Astrocyte (in vitro differentiated cells and primary cell): ENCODE data around the gene ZCCHC24. TPM values are rescaled to one million over a fixed set of nuclear protein-coding genes. Genes with fewer than 3 reads are reported as not detected.

Experiments used
- DNase-seq: peaks from one replicate; pipeline ENCODE4 v3.0.0-alpha.2; 2010; ENCODE audit warnings: low read depth
- FAIRE-seq: peaks from 2 replicates; lab custom pipeline; 2011; peaks lifted over from hg19 to GRCh38; lab: Jason Lieb, UNC
- H2AFZ ChIP-seq: 2 replicates; pipeline ENCODE4 v1.6.0; 2012; ENCODE audit warnings: low read depth, low read length, inconsistent platforms
- H3K27ac ChIP-seq: 2 replicates; pipeline ENCODE4 v1.5.1; 2011; ENCODE audit warnings: low read depth, low read length, inconsistent platforms
- H3K27me3 ChIP-seq: 2 replicates; pipeline ENCODE4 v1.6.0; 2011; ENCODE audit warnings: low read length, inconsistent platforms; ENCODE audit not compliant: insufficient read depth
- H3K36me3 ChIP-seq: 2 replicates; pipeline ENCODE4 v1.5.1; 2011; ENCODE audit warnings: low read length, inconsistent platforms; ENCODE audit not compliant: insufficient read depth
- H3K4me1 ChIP-seq: 2 replicates; pipeline ENCODE4 v1.5.1; 2011; ENCODE audit warnings: low read length, inconsistent platforms; ENCODE audit not compliant: insufficient read depth
- H3K4me2 ChIP-seq: 2 replicates; pipeline ENCODE4 v1.6.0; 2012; ENCODE audit warnings: low read length, inconsistent platforms
- H3K4me3 ChIP-seq: 2 replicates; pipeline ENCODE4 v1.5.1; 2011; ENCODE audit warnings: low read depth, mild to moderate bottlenecking, low read length, inconsistent platforms; ENCODE audit not compliant: insufficient read depth
- H3K79me2 ChIP-seq: 2 replicates; pipeline ENCODE4 v1.6.0; 2012; ENCODE audit warnings: mild to moderate bottlenecking, low read length, inconsistent platforms; ENCODE audit not compliant: insufficient read depth
- H3K9ac ChIP-seq: 2 replicates; pipeline ENCODE4 v1.6.0; 2012; ENCODE audit warnings: mild to moderate bottlenecking, low read length, inconsistent platforms
- H3K9me3 ChIP-seq: 2 replicates; pipeline ENCODE4 v1.5.1; 2012; ENCODE audit warnings: low read depth, mild to moderate bottlenecking, low read length, inconsistent platforms; ENCODE audit not compliant: insufficient read depth
- H4K20me1 ChIP-seq: 2 replicates; pipeline ENCODE4 v1.6.0; 2012; ENCODE audit warnings: low read length, inconsistent platforms; ENCODE audit not compliant: insufficient read depth
- H3K27ac Mint-ChIP-seq: one replicate; pipeline ENCODE4 v1.8.0; 2021; ENCODE audit warnings: mild to moderate bottlenecking, mixed read lengths; ENCODE audit not compliant: unreplicated experiment
- H3K27me3 Mint-ChIP-seq: one replicate; pipeline ENCODE4 v1.8.0; 2021; ENCODE audit warnings: low read depth, mixed read lengths; ENCODE audit not compliant: unreplicated experiment
- H3K36me3 Mint-ChIP-seq: one replicate; pipeline ENCODE4 v1.8.0; 2021; ENCODE audit warnings: low read depth, mixed read lengths; ENCODE audit not compliant: unreplicated experiment
- H3K4me1 Mint-ChIP-seq: one replicate; pipeline ENCODE4 v1.8.0; 2021; ENCODE audit warnings: low read depth, mixed read lengths; ENCODE audit not compliant: unreplicated experiment
- H3K4me3 Mint-ChIP-seq: one replicate; pipeline ENCODE4 v1.8.0; 2021; ENCODE audit warnings: mild to moderate bottlenecking, moderate library complexity, mixed read lengths; ENCODE audit not compliant: unreplicated experiment
- H3K9me3 Mint-ChIP-seq: one replicate; pipeline ENCODE4 v1.8.0; 2021; ENCODE audit warnings: mild to moderate bottlenecking, mixed read lengths; ENCODE audit not compliant: unreplicated experiment
- EZH2 ChIP-seq: IDR thresholded peaks from 2 replicates; pipeline ENCODE4 v1.6.1; 2012; ENCODE audit warnings: mild to moderate bottlenecking, low read length, inconsistent platforms; ENCODE audit not compliant: insufficient read depth
- total RNA-seq: library from RNA; stranded (reverse); gene quantifications from 2 replicates; pipeline ENCODE4 v1.2.1, GENCODE V29; 2021
- TF ChIP-seq, protein P1 (sequence below): IDR thresholded peaks from 2 replicates; pipeline ENCODE4 v1.5.1; 2011; ENCODE audit warnings: low read depth, mild to moderate bottlenecking, inconsistent platforms, low read length, moderate library complexity; ENCODE audit not compliant: insufficient read depth

Gene ZCCHC24
- total RNA-seq, 1 donor from 2014 or later = 21.4 TPM

DNA sequence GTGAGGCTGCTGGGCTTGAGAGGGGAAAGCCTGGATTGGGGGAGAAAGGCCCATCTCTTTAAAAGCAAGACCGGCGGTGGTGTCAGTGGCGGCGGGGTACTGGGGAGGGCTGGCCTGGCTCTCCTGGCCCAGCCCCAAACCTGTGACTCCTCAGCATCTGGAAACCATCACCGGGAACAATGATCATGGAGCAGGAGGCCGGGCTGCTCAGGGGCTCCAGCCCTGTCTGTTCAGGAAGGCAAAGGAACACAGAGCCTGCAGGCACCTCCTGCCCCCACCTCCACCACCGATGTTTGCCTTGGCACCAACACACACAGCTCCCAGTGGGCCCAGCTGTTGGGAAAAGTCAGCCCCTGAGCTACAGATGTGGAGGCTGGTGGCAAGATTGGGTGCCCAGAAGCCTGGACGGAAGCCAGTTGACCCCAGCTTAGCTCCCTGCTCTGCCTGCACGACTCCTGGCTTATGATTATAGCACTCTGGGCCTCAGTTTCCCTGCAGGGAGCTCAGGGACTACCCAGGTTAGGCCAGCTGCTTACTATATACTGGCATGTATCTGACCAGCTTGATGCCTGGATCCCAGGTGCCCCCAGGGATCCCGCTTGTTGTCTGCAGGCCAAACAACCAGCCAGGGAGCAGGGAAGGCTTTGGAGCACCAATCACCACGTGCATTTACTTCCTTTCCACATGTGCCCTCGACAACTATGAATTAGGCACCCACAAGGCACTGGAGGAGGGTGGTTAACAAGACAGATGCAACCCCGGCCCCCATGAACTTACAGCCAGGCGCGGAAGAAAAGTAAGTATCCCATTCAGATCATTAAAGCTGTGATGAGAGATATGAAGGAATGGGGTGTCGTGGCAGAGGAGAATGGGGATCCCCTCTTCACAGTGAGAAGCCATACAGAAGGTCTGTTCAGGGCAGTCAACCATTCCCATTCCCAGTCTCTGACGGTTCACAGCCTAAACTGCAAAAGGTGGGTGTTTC lies 37.3 kb downstream of the ZCCHC24 start:
- Histone ChIP-seq H4K20me1 (peaks cover 51% of the 10 kb centered on the region), H3K36me3 (peaks cover 4% of the 10 kb centered on the region), H3K9ac (no peak overlapping the region), H3K79me2 (peaks cover 21% of the 10 kb centered on the region), H3K9me3 (no peaks in the 10 kb centered on the region), H3K27me3 (no peaks in the 10 kb centered on the region), H3K27ac (no peak overlapping the region), H3K4me3 (no peak overlapping the region), H2AFZ (no peak overlapping the region), H3K4me1 (peaks cover 33% of the 10 kb centered on the region), H3K4me2 (peak overlapping the region; percentile 17)
- Mint-ChIP-seq H3K9me3 (no peaks in the 10 kb centered on the region), H3K27ac (no peak overlapping the region), H3K27me3 (peaks cover 9% of the 10 kb centered on the region), H3K4me1 (peaks cover 35% of the 10 kb centered on the region), H3K4me3 (no peak overlapping the region), H3K36me3 (peaks cover 16% of the 10 kb centered on the region)
- TF ChIP-seq, protein P1, sequence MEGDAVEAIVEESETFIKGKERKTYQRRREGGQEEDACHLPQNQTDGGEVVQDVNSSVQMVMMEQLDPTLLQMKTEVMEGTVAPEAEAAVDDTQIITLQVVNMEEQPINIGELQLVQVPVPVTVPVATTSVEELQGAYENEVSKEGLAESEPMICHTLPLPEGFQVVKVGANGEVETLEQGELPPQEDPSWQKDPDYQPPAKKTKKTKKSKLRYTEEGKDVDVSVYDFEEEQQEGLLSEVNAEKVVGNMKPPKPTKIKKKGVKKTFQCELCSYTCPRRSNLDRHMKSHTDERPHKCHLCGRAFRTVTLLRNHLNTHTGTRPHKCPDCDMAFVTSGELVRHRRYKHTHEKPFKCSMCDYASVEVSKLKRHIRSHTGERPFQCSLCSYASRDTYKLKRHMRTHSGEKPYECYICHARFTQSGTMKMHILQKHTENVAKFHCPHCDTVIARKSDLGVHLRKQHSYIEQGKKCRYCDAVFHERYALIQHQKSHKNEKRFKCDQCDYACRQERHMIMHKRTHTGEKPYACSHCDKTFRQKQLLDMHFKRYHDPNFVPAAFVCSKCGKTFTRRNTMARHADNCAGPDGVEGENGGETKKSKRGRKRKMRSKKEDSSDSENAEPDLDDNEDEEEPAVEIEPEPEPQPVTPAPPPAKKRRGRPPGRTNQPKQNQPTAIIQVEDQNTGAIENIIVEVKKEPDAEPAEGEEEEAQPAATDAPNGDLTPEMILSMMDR = no peak
- no peak for TF ChIP-seq EZH2
- FAIRE-seq = no peak
- peak; percentile 44 for DNase-seq

DNA sequence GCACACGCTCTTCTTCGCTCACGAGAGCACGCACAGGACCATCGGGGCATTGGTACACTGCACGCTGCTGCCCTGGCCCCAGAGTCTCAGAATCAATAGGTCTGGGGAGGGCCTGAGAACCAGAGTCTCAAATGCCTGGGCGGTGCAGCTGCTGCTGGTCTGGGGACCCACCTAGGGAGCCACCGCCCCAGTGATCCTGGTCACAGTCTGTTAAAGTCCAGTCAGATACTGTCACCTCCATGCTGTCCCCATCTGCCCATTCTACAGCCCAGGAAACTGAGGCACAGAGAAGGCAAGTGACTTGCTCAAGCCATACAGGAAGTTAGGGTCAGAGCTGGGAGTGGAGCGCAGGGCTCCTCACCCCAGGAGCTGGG lies 38.0 kb downstream of the ZCCHC24 start:
- Mint-ChIP-seq H3K27ac (no peak overlapping the region), H3K4me3 (no peak overlapping the region), H3K9me3 (no peaks in the 10 kb centered on the region), H3K36me3 (peaks cover 16% of the 10 kb centered on the region), H3K27me3 (peaks cover 9% of the 10 kb centered on the region), H3K4me1 (peaks cover 36% of the 10 kb centered on the region)
- Histone ChIP-seq H3K9ac (no peak overlapping the region), H3K4me2 (no peak overlapping the region), H2AFZ (no peak overlapping the region), H3K9me3 (no peaks in the 10 kb centered on the region), H3K27me3 (no peaks in the 10 kb centered on the region), H3K4me1 (peaks cover 35% of the 10 kb centered on the region), H4K20me1 (peaks cover 57% of the 10 kb centered on the region), H3K79me2 (peaks cover 20% of the 10 kb centered on the region), H3K4me3 (no peak overlapping the region), H3K27ac (no peak overlapping the region), H3K36me3 (peaks cover 4% of the 10 kb centered on the region)
- FAIRE-seq (no peak), DNase-seq (no peak)
- no peak for TF ChIP-seq EZH2
- TF ChIP-seq, protein P1 = no peak
